Raji (cell line): Measurements from ENCODE around the gene THBD.

Experiments used
- POLR2A ChIP-seq: IDR thresholded peaks from 2 replicates; pipeline ENCODE4 v1.6.1; 2011; ENCODE audit warnings: low read depth, low read length, control low read depth; ENCODE audit not compliant: insufficient read depth

Gene THBD

GRCh38 chr20:23018941-23019340 lies 30.5 kb downstream of the THBD start:
- no peak for TF ChIP-seq POLR2A

- TF ChIP-seq POLR2A: no peak
Measured at GRCh38 chr20:23018432-23018831, 31.0 kb downstream of the THBD start.

GRCh38 chr20:23017516-23017915 lies 32.0 kb downstream of the THBD start:
- no peak for TF ChIP-seq POLR2A

GRCh38 chr20:23013429-23013828 lies 36.0 kb downstream of the THBD start:
- TF ChIP-seq POLR2A: no peak

GRCh38 chr20:23011008-23011721 lies 38.3 kb downstream of the THBD start:
- no peak for TF ChIP-seq POLR2A

GRCh38 chr20:23010096-23010495 lies 39.4 kb downstream of the THBD start:
- no peak for TF ChIP-seq POLR2A

- TF ChIP-seq POLR2A: no peak
Measured at GRCh38 chr20:23009636-23010035, 39.8 kb downstream of the THBD start.

GRCh38 chr20:23008667-23009066 lies 40.8 kb downstream of the THBD start:
- TF ChIP-seq POLR2A: no peak

- no peak for TF ChIP-seq POLR2A
Measured at GRCh38 chr20:23007886-23008655, 41.4 kb downstream of the THBD start.

GRCh38 chr20:23007462-23007861 lies 42.0 kb downstream of the THBD start:
- TF ChIP-seq POLR2A: no peak

- no peak for TF ChIP-seq POLR2A
Measured at GRCh38 chr20:23005776-23006175, 43.7 kb downstream of the THBD start.

GRCh38 chr20:23003881-23004460 lies 45.5 kb downstream of the THBD start:
- TF ChIP-seq POLR2A: no peak

- no peak for TF ChIP-seq POLR2A
Measured at GRCh38 chr20:23003077-23003635, 46.3 kb downstream of the THBD start.

GRCh38 chr20:23002276-23002675 lies 47.2 kb downstream of the THBD start:
- no peak for TF ChIP-seq POLR2A

GRCh38 chr20:23000232-23000947 lies 49.1 kb downstream of the THBD start:
- no peak for TF ChIP-seq POLR2A
